CD14-positive monocyte (primary cell): Measurements from ENCODE around the gene RCOR2. TPM values are rescaled to one million over a fixed set of nuclear protein-coding genes. Genes with fewer than 3 reads are reported as not detected.

Source experiments
- DNase-seq, 3 donors: peaks; one replicate each; pipeline ENCODE4 v3.0.0-alpha.2; 2011 to 2022
- H2AFZ ChIP-seq: 2 replicates; pipeline ENCODE4 v1.6.0; 2012; ENCODE audit warnings: mild to moderate bottlenecking, low read depth, low read length, inconsistent platforms; ENCODE audit not compliant: insufficient read depth, poor library complexity, severe bottlenecking
- H3K27ac ChIP-seq, 2 donors: 1 replicate in 1 of 2; 2 replicates in 1 of 2; pipeline ENCODE4 v1.5.1; 2012 to 2013; ENCODE audit warnings: low read length in 2 of 2, control low read depth in 1 of 2, inconsistent platforms in 1 of 2, low read depth in 1 of 2, mild to moderate bottlenecking in 1 of 2
- H3K27me3 ChIP-seq, 2 donors: one replicate each; pipeline versions ENCODE4 v1.6.0 to v1.6.1; 2011 to 2013; ENCODE audit warnings: low read length in 2 of 2; ENCODE audit not compliant: control insufficient read depth in 2 of 2, insufficient read depth in 2 of 2
- H3K36me3 ChIP-seq, 2 donors: replicated peaks in 1 of 2; 1 replicate in 1 of 2; 2 replicates in 1 of 2; pipeline versions ENCODE4 v1.5.1 to v1.6.1; 2012 to 2013; ENCODE audit warnings: low read length in 2 of 2, control low read depth in 1 of 2, inconsistent platforms in 1 of 2, mild to moderate bottlenecking in 1 of 2; ENCODE audit not compliant: insufficient read depth in 2 of 2, control insufficient read depth in 1 of 2
- H3K4me1 ChIP-seq, 2 donors: 1 replicate in 1 of 2; 2 replicates in 1 of 2; pipeline versions ENCODE4 v1.5.1 to v1.6.1; 2012 to 2013; ENCODE audit warnings: low read length in 2 of 2, control low read depth in 1 of 2, inconsistent platforms in 1 of 2, mild to moderate bottlenecking in 1 of 2, moderate library complexity in 1 of 2; ENCODE audit not compliant: insufficient read depth in 2 of 2, control insufficient read depth in 1 of 2
- H3K4me2 ChIP-seq: replicated peaks from 2 replicates; pipeline ENCODE3; 2012; ENCODE audit warnings: low read length, moderate library complexity, mild to moderate bottlenecking; ENCODE audit not compliant: poor library complexity, severe bottlenecking; ENCODE audit errors: extremely low read depth
- H3K4me3 ChIP-seq, 3 experiments: fragments of 200-600 bp in 1 of 3; sonication (generic) in 1 of 3; replicated peaks in 1 of 3; 1 replicate in 2 of 3; 2 replicates in 1 of 3; pipeline ENCODE4 v1.5.1; 2011 to 2013; ENCODE audit warnings: low read length in 3 of 3, mild to moderate bottlenecking in 3 of 3, control low read depth in 2 of 3, low read depth in 2 of 3, inconsistent platforms in 1 of 3, moderate library complexity in 1 of 3
- H3K79me2 ChIP-seq: 2 replicates; pipeline ENCODE4 v1.6.0; 2012; ENCODE audit warnings: mild to moderate bottlenecking, control low read depth, inconsistent platforms, low read length, moderate library complexity; ENCODE audit not compliant: insufficient read depth
- H3K9ac ChIP-seq: 2 replicates; pipeline ENCODE4 v1.6.0; 2017; ENCODE audit warnings: low read length, mild to moderate bottlenecking; ENCODE audit not compliant: insufficient read depth, poor library complexity, severe bottlenecking
- H3K9me3 ChIP-seq, 2 donors: replicated peaks in 1 of 2; 1 replicate in 1 of 2; 2 replicates in 1 of 2; pipeline versions ENCODE4 v1.5.1 to v1.6.1; 2012 to 2013; ENCODE audit warnings: low read length in 2 of 2, control low read depth in 1 of 2; ENCODE audit not compliant: control insufficient read depth in 1 of 2, insufficient read depth in 1 of 2
- H4K20me1 ChIP-seq: 2 replicates; pipeline ENCODE4 v1.6.0; 2012; ENCODE audit warnings: mild to moderate bottlenecking, low read length, control low read depth, moderate library complexity; ENCODE audit not compliant: insufficient read depth
- H3K27ac Mint-ChIP-seq, 7 donors: one replicate each; pipeline ENCODE4 v1.8.0; 2020; ENCODE audit warnings: mild to moderate bottlenecking in 7 of 7, mixed read lengths in 7 of 7, moderate library complexity in 6 of 7, inconsistent platforms in 2 of 7
- H3K27me3 Mint-ChIP-seq, 3 donors: one replicate each; pipeline ENCODE4 v1.8.0; 2021 to 2022; ENCODE audit warnings: low read depth in 3 of 3, mild to moderate bottlenecking in 3 of 3, mixed read lengths in 3 of 3, moderate library complexity in 3 of 3, inconsistent platforms in 1 of 3
- H3K36me3 Mint-ChIP-seq, 2 donors: one replicate each; pipeline ENCODE4 v1.8.0; 2020; ENCODE audit warnings: mixed read lengths in 2 of 2, inconsistent platforms in 1 of 2, mild to moderate bottlenecking in 1 of 2
- H3K4me1 Mint-ChIP-seq: one replicate; pipeline ENCODE4 v1.8.0; 2020; ENCODE audit warnings: mild to moderate bottlenecking, mixed read lengths
- H3K4me3 Mint-ChIP-seq, 2 donors: one replicate each; pipeline ENCODE4 v1.8.0; 2020; ENCODE audit warnings: mild to moderate bottlenecking in 2 of 2, mixed read lengths in 2 of 2, moderate library complexity in 1 of 2
- H3K9me3 Mint-ChIP-seq, 7 donors: one replicate each; pipeline ENCODE4 v1.8.0; 2020 to 2022; ENCODE audit warnings: mixed read lengths in 7 of 7, mild to moderate bottlenecking in 6 of 7, moderate library complexity in 6 of 7, inconsistent platforms in 2 of 7
- CTCF ChIP-seq: fragments of 200-600 bp; IDR thresholded peaks from one replicate; pipeline ENCODE4 v1.8.0; 2022; ENCODE audit warnings: antibody characterized with exemption, mild to moderate bottlenecking
- WGBS: methylation state at CpG from one replicate; pipeline ENCODE4 v1.1.5; 2013; ENCODE audit warnings: missing lambda C conversion rate; ENCODE audit not compliant: insufficient coverage; 5-methylcytosine and 5-hydroxymethylcytosine counted together
- intact Hi-C, 2 donors: fragments of 100-400 bp; cut with micrococcal nuclease; formaldehyde crosslinking; loops; one replicate each; pipeline versions ENCODE4 v1.15.0 to v1.15.1; 2023
- polyA plus RNA-seq, 3 donors: library from polyadenylated mRNA; depleted of rRNA in 1 of 3; unstranded in 2 of 3; stranded (reverse) in 1 of 3; fragments of 300-500 nt in 2 of 3; fragments of >200 nt in 1 of 3; fragmentation: Illumina TruSeq in 2 of 3; gene quantifications; 1 replicate in 2 of 3; 2 replicates in 1 of 3; pipeline ENCODE4 v1.2.3, GENCODE V29; 2012 to 2021

The RCOR2 gene
- polyA plus RNA-seq, 3 donors = not detected

- peaks cover 94% of the 10 kb centered on the region for H4K20me1 ChIP-seq
- H3K79me2 ChIP-seq = peaks cover 8% of the 10 kb centered on the region
- Mint-ChIP-seq H3K27ac (peak overlapping the region in 2 of 7 donors; percentile 23 to 25), H3K9me3 (no peaks in the 10 kb centered on the region), H3K4me1 (no peaks in the 10 kb centered on the region), H3K36me3 (peaks cover 52 to 75% of the 10 kb centered on the region in 2 donors), H3K27me3 (peaks cover 0 to 4% (median 0%) of the 10 kb centered on the region in 3 donors), H3K4me3 (no peak overlapping the region)
- H3K27ac ChIP-seq = no peak overlapping the region
- no peak for DNase-seq
- H3K27me3 ChIP-seq = no peaks in the 10 kb centered on the region
- H3K4me2 ChIP-seq = no peak overlapping the region
- WGBS = 93% methylated on average over 11 of the region's 21 CpGs
- H3K9ac ChIP-seq = no peak overlapping the region
- H3K4me3 ChIP-seq = no peak overlapping the region
- peaks cover 68 to 73% of the 10 kb centered on the region in 2 donors for H3K36me3 ChIP-seq
- no peak for TF ChIP-seq CTCF
- H3K9me3 ChIP-seq = no peaks in the 10 kb centered on the region
- H2AFZ ChIP-seq = no peak overlapping the region
- H3K4me1 ChIP-seq = no peaks in the 10 kb centered on the region
- intact Hi-C loops = no loop called here
Observed at GRCh38 chr11:63907808-63908530, 9.0 kb downstream of the RCOR2 start.

- H3K4me3 ChIP-seq = no peak overlapping the region
- intact Hi-C loops = no loop called here
- no peaks in the 10 kb centered on the region for H3K9me3 Mint-ChIP-seq
- 90% methylated on average over 1 of the region's 6 CpGs for WGBS
- H3K27ac ChIP-seq = no peak overlapping the region
- peaks cover 0 to 4% (median 0%) of the 10 kb centered on the region in 3 donors for H3K27me3 Mint-ChIP-seq
- no peaks in the 10 kb centered on the region for H3K4me1 ChIP-seq
- no peak overlapping the region for H3K4me2 ChIP-seq
- no peak for DNase-seq
- H3K4me3 Mint-ChIP-seq = no peak overlapping the region
- H4K20me1 ChIP-seq = peaks cover 94% of the 10 kb centered on the region
- H3K9ac ChIP-seq = no peak overlapping the region
- no peaks in the 10 kb centered on the region for H3K27me3 ChIP-seq
- peaks cover 60 to 81% of the 10 kb centered on the region in 2 donors for H3K36me3 Mint-ChIP-seq
- TF ChIP-seq CTCF = no peak
- no peaks in the 10 kb centered on the region for H3K4me1 Mint-ChIP-seq
- peaks cover 77 to 82% of the 10 kb centered on the region in 2 donors for H3K36me3 ChIP-seq
- H2AFZ ChIP-seq = no peak overlapping the region
- H3K79me2 ChIP-seq = peaks cover 8% of the 10 kb centered on the region
- peak overlapping the region in 2 of 7 donors; percentile 10 to 43 for H3K27ac Mint-ChIP-seq
- H3K9me3 ChIP-seq = no peaks in the 10 kb centered on the region
Observed at GRCh38 chr11:63907063-63907462, 9.9 kb downstream of the RCOR2 start.
